ENCODE measurements around the gene DOCK3. TPM values are rescaled to one million over a fixed set of nuclear protein-coding genes. Genes with fewer than 3 reads are reported as not detected.
A peak's percentile ranks its signal among the peaks of the same experiment; 100 is the strongest.

Gene DOCK3, protein sequence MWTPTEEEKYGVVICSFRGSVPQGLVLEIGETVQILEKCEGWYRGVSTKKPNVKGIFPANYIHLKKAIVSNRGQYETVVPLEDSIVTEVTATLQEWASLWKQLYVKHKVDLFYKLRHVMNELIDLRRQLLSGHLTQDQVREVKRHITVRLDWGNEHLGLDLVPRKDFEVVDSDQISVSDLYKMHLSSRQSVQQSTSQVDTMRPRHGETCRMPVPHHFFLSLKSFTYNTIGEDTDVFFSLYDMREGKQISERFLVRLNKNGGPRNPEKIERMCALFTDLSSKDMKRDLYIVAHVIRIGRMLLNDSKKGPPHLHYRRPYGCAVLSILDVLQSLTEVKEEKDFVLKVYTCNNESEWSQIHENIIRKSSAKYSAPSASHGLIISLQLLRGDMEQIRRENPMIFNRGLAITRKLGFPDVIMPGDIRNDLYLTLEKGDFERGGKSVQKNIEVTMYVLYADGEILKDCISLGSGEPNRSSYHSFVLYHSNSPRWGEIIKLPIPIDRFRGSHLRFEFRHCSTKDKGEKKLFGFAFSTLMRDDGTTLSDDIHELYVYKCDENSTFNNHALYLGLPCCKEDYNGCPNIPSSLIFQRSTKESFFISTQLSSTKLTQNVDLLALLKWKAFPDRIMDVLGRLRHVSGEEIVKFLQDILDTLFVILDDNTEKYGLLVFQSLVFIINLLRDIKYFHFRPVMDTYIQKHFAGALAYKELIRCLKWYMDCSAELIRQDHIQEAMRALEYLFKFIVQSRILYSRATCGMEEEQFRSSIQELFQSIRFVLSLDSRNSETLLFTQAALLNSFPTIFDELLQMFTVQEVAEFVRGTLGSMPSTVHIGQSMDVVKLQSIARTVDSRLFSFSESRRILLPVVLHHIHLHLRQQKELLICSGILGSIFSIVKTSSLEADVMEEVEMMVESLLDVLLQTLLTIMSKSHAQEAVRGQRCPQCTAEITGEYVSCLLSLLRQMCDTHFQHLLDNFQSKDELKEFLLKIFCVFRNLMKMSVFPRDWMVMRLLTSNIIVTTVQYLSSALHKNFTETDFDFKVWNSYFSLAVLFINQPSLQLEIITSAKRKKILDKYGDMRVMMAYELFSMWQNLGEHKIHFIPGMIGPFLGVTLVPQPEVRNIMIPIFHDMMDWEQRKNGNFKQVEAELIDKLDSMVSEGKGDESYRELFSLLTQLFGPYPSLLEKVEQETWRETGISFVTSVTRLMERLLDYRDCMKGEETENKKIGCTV (N-terminal part only)
- total RNA-seq = 1 to 10 TPM; 7.2 to 9.7 TPM

DNA sequence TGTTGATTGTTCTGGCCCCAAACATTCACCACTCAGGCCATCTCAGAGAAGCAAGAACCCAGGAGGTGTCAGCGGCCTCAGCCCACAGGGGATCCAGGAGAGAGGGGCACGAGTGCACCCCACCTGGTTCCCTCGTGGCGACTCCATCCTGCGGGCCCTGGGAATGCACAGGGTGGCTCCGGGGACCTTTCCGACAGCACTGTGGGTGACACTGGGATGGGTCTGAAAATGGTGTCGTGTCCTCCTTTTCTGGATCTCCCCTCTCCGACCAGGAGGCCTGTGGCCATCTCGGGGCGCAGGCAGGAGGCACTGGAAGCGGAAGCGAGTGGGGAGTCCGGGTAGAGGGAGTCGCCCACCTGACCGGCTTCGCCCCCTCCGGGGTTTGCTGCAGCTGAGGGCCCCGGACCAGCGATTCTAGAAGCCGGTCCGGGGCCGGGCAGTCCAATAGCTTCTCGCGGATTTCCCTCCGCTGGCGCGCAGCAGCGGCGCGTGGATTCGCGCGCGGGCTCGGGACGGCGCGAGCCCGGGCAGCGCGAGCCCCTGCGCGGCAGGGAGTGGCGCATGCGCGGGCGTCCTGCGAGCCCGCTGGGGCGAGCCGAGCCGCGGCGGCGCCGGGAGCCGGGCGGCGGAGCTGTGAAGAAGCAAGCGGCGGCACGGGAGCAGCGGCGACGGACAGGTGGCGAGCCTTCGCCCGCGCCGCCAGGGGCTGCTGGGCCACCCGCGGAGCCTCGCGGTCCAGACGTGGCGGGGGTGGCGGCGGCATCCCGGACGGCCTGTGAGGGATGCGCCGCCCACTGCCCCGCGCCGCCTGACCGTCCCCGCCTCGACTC is at the start of gene DOCK3:
Gene DOCK3, plus strand, starts transcription at position 579 of the 830 bp plus-strand sequence. CDS start 337 bp downstream, outside the sequence.
- peaks cover 52% of the 10 kb centered on the region for H3K27me3 Mint-ChIP-seq (ENCODE audit: low read depth)
- H3K27ac Mint-ChIP-seq = peak within 1 kb of the TSS; percentile 72
- peak; percentile 70 to 77 for DNase-seq
- H3K36me3 Mint-ChIP-seq (ENCODE audit: insufficient read depth in 2 of 2) = peaks cover 0 to 3% of the 10 kb centered on the region in 2 donors
- H3K9me3 Mint-ChIP-seq = no peaks in the 10 kb centered on the region
- peak within 1 kb of the TSS; percentile 81 to 88 for H3K4me3 Mint-ChIP-seq
- ATAC-seq (replicated peaks in 1 of 2) = peak; percentile 86 to 88
- H3K4me1 Mint-ChIP-seq (ENCODE audit: low read depth) = peaks cover 18% of the 10 kb centered on the region

DNA sequence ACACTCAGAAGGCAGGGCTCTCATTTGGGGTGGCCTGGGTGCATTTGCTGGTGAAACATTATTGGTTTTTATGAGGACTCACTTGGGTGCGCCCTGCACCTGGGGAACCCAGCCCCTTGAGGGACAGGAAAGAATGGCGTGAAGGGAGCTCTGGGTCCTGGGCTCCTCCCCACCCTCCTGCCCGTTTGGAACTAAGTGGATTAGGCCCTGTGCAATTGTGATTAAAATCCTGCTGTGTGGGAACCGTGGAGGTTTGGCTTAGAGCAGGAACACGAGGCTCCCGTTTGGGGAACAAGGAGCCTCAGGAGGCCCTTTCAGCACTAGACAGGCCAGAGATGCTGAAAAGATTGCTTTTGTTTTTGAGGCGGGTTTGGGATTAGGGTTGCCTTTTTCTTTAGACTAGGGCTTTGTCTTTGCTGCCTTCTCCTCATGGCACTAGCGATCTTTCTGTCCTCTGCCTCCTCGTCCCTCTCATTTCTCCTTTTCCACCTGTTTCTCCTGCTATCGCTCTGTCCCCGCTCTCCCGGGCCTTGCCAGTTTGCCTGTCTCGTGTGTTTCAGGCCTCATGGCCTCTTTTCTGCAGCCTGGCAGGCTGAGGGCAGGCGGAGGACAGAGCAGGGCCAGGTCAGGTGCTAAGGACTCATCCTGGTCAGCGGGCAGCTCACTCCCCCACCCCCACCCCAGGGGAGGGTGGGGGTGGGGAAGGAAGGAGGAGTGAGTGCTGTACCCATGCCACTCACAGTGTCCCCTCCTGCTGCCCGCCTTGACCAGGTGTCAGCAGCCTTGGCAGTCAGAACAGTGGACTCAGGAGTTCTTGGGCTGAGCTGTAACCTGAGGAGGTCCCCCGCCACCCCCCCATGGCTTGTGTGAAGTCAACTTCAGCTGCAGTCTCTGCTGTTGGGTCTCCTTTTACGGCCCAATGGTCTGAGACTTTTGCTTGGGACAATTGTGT is 49.2 kb upstream of the DOCK3 start:
- Mint-ChIP-seq H3K27ac (peak overlapping the region; percentile 32), H3K9me3 (no peaks in the 10 kb centered on the region), H3K27me3 (ENCODE audit: low read depth) (no peaks in the 10 kb centered on the region), H3K4me3 (peak overlapping the region; percentile 70 to 75), H3K4me1 (ENCODE audit: low read depth) (peaks cover 92% of the 10 kb centered on the region), H3K36me3 (ENCODE audit: insufficient read depth in 2 of 2) (peaks cover 3 to 16% of the 10 kb centered on the region in 2 donors)
- DNase-seq (no peak), ATAC-seq (replicated peaks in 1 of 2) (no peak)

DNA sequence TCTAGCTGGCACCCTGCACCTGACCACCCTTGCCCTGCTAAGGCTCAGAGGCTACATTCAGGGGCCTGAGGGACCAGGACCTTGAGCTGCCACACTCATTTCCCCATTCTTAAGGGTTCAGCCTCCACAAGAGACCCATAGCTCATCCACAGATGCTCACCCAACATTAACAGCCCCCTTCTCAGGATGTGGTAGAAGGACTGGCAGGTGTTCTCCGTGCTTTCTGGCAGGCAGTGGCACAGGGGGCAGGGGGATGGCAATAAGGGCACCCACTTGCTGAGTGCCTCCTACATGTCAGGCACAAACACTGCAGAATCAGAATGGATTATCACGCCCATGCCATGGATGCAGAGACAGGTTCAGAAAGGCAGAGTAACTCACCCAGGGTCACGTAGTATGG is 48.3 kb upstream of the DOCK3 start:
- Mint-ChIP-seq H3K9me3 (no peaks in the 10 kb centered on the region), H3K4me3 (no peak overlapping the region), H3K27me3 (ENCODE audit: low read depth) (no peaks in the 10 kb centered on the region), H3K36me3 (ENCODE audit: insufficient read depth in 2 of 2) (peaks cover 3 to 22% of the 10 kb centered on the region in 2 donors), H3K27ac (peak overlapping the region; percentile 1), H3K4me1 (ENCODE audit: low read depth) (peaks cover 94% of the 10 kb centered on the region)
- DNase-seq (no peak), ATAC-seq (replicated peaks in 1 of 2) (no peak)

DNA sequence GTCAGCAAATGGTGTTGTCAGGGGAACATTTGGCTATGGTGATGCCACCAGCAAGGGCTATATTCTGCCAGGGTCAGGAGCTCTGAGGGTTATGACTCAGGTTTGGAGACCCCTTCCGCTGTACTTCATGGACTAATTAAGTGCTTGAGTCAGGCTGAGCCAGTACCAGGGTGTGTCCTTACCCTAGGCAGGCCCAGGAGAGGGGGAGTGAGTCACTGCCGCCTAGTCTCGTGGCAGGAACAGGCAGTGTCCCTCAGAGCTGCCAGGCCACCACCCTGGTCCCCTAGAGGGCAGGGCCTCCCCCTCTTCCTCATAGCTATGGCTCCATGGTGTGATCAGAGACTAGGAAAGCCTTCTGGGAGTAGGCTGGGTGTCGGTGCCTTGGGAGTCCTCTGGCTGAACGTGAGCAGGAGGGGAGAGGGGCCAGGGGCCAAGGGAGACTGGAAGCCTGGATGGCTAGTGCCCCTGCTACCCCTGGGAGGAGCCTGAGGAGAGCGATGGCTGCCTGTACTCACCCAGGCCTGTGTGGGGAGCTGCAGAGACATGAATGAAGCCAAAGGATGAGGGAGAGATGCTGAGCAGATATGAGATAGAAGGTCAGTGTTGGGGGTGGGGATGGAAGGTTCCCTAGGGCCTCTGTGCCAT is 47.2 kb upstream of the DOCK3 start:
- DNase-seq (peak in 1 of 2 donors; percentile 24), ATAC-seq (replicated peaks in 1 of 2) (peak; percentile 21 to 50)
- no peaks in the 10 kb centered on the region for H3K27me3 Mint-ChIP-seq (ENCODE audit: low read depth)
- H3K9me3 Mint-ChIP-seq = no peaks in the 10 kb centered on the region
- H3K4me1 Mint-ChIP-seq (ENCODE audit: low read depth) = peaks cover 99% of the 10 kb centered on the region
- peak overlapping the region; percentile 1 for H3K27ac Mint-ChIP-seq
- H3K36me3 Mint-ChIP-seq (ENCODE audit: insufficient read depth in 2 of 2) = peaks cover 3 to 23% of the 10 kb centered on the region in 2 donors
- peak overlapping the region; percentile 45 to 58 for H3K4me3 Mint-ChIP-seq

DNA sequence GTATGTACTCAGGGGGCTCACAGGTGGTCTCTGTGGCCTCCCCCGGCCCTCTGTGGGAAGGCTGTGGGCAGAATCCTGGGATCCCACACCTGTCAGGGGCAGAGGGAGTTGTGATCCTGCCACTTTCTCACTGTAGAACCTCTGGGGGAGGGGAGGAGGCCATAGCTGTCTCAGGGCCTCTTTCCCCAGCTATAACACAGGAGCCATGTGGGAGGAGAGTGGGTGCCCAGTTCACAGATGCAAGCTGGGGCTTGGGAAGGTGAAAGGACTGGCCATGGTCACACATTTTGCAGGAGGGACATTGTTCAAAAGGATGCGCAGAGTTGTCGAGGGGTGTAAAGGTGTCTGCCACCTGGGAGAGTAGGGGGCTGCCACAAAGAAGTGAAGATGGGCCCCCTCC is 46.1 kb upstream of the DOCK3 start:
- H3K9me3 Mint-ChIP-seq = no peaks in the 10 kb centered on the region
- H3K4me3 Mint-ChIP-seq = no peak overlapping the region
- ATAC-seq (replicated peaks in 1 of 2) (no peak), DNase-seq (no peak)
- H3K27me3 Mint-ChIP-seq (ENCODE audit: low read depth) = no peaks in the 10 kb centered on the region
- peak overlapping the region; percentile 86 for H3K27ac Mint-ChIP-seq
- peaks cover 3 to 23% of the 10 kb centered on the region in 2 donors for H3K36me3 Mint-ChIP-seq (ENCODE audit: insufficient read depth in 2 of 2)
- peaks cover 99% of the 10 kb centered on the region for H3K4me1 Mint-ChIP-seq (ENCODE audit: low read depth)

DNA sequence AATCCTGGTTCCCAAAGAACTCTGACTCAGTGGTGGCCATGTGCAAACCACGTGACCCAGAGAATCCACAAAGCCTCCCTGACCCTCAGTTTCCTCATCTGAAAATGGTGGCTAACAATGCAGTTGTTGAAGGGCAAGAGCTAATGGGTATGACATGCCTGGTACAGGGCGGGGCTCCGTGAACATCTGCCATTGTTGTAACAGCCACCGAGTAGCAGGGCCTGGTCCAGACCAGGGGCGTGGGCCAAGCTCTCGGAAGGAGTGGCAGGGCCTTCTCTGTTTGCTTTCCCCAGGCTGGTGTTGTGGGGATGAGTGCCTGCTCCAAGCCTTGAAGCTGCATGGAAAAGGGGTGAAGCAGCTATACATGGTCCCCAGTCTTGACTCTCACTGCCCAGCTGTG is 44.3 kb upstream of the DOCK3 start:
- H3K27me3 Mint-ChIP-seq (ENCODE audit: low read depth) = no peaks in the 10 kb centered on the region

DNA sequence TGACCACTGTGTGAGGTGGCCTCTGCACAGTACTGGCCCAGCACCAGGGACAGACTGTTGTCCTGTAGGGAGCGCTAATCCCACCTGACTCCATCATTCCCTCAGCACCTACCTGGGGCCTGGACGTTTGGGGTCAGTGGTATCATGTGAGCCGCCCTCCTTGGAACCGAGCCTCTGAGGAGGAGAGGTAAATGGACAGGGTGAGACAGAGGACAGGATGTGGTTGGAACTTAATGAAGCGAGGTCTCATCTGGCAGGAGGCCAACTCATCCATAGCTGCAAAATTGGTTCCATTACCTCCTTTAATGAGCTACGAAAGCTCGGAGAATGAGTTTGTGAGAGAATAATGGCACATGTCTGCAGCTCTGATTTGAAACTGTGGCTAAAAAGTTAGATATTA is 43.9 kb upstream of the DOCK3 start:
- Mint-ChIP-seq H3K4me3 (peak overlapping the region in 1 of 2 donors; percentile 19), H3K4me1 (ENCODE audit: low read depth) (peaks cover 93% of the 10 kb centered on the region), H3K9me3 (no peaks in the 10 kb centered on the region), H3K27ac (no peak overlapping the region), H3K27me3 (ENCODE audit: low read depth) (no peaks in the 10 kb centered on the region), H3K36me3 (ENCODE audit: insufficient read depth in 2 of 2) (peaks cover 2 to 20% of the 10 kb centered on the region in 2 donors)
- DNase-seq (no peak), ATAC-seq (replicated peaks in 1 of 2) (no peak)

More for the DNA sequence above, 44.3 kb upstream of the DOCK3 start:
- Mint-ChIP-seq H3K9me3 (no peaks in the 10 kb centered on the region), H3K27ac (no peak overlapping the region), H3K36me3 (ENCODE audit: insufficient read depth in 2 of 2) (peaks cover 2 to 20% of the 10 kb centered on the region in 2 donors), H3K4me3 (peak overlapping the region in 1 of 2 donors; percentile 46), H3K4me1 (ENCODE audit: low read depth) (peaks cover 94% of the 10 kb centered on the region)
- DNase-seq = no peak
- no peak for ATAC-seq (replicated peaks in 1 of 2)

DNA sequence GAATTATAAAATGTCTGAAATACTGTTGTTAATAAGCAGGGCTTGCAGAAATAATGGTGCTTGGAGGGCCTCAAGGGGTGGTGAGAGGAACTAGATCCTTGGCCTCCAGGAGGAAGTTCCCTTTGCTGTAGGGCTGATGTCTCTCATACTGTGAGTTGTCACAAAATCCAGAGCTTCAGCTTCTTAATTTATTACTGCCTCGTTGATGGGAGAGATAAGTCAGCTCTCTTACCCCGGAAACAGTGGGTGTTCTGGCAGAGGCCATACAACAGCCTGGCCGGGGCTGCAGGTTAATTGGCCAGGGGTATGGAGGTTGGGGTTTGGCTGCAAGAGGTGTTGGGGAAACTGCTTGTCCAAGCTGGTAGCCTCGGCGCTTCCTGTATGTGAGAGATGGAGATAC is 42.3 kb upstream of the DOCK3 start:
- peaks cover 2 to 17% of the 10 kb centered on the region in 2 donors for H3K36me3 Mint-ChIP-seq (ENCODE audit: insufficient read depth in 2 of 2)
- ATAC-seq (replicated peaks in 1 of 2) (peak; percentile 46 to 66), DNase-seq (no peak)
- peak overlapping the region; percentile 26 to 78 for H3K4me3 Mint-ChIP-seq
- H3K4me1 Mint-ChIP-seq (ENCODE audit: low read depth) = peaks cover 94% of the 10 kb centered on the region
- peak overlapping the region; percentile 97 for H3K27ac Mint-ChIP-seq
- H3K9me3 Mint-ChIP-seq = no peaks in the 10 kb centered on the region
- H3K27me3 Mint-ChIP-seq (ENCODE audit: low read depth) = no peaks in the 10 kb centered on the region

DNA sequence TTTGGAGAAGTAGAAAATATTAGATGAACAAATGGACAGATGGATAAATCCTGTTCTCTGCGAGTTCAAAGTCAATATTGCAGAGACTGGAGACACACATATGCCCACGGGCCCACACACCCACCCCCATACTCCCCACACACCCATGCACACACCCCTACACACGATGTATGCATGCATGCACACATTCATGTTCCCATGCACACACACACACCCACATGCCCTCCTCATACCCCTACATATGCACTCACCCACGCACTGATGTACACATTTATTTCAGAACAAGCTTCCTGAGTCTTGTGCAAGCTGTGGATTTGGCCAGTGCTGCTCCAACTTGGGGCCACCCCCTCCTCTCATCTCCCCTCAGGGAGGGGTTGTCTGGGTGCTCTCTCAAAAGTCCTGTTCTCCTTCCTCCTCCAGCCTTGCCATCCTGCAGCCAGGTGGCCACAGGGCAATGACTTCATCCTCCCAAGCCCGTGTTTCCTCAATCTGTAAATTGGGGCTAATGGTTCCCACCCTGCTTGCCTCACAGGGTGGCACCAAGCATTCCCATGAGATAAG is 41.4 kb upstream of the DOCK3 start:
- ATAC-seq (replicated peaks in 1 of 2) = no peak
- DNase-seq = no peak
- H3K9me3 Mint-ChIP-seq = no peaks in the 10 kb centered on the region
- H3K36me3 Mint-ChIP-seq (ENCODE audit: insufficient read depth in 2 of 2) = peaks cover 2 to 19% of the 10 kb centered on the region in 2 donors
- H3K27ac Mint-ChIP-seq = peak overlapping the region; percentile 97
- no peak overlapping the region for H3K4me3 Mint-ChIP-seq
- peaks cover 94% of the 10 kb centered on the region for H3K4me1 Mint-ChIP-seq (ENCODE audit: low read depth)
- H3K27me3 Mint-ChIP-seq (ENCODE audit: low read depth) = no peaks in the 10 kb centered on the region

DNA sequence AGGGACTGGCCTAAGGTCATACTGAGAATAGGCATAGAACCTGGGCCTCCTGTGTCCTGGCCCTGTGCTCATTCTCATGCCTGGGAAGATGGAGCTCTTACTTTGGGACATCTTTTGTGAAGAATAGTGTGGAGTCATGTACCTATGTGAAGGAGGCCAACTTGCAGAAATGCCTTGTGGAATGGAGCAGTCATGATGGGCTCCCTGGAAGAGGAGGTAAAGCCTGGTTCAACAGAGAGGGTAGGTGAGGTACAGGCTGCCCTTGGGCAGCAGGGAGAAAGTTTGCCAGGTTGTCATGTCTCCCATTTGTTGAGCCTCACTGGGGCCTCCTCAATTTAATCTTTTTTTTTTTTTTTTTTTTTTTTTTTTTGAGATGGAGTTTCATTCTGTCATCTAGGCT is 39.7 kb upstream of the DOCK3 start:
- Mint-ChIP-seq H3K4me1 (ENCODE audit: low read depth) (peaks cover 83% of the 10 kb centered on the region), H3K27ac (peak overlapping the region; percentile 2), H3K36me3 (ENCODE audit: insufficient read depth in 2 of 2) (peaks cover 2 to 19% of the 10 kb centered on the region in 2 donors), H3K27me3 (ENCODE audit: low read depth) (no peaks in the 10 kb centered on the region), H3K9me3 (no peaks in the 10 kb centered on the region), H3K4me3 (no peak overlapping the region)
- ATAC-seq (replicated peaks in 1 of 2) (no peak), DNase-seq (no peak)

DNA sequence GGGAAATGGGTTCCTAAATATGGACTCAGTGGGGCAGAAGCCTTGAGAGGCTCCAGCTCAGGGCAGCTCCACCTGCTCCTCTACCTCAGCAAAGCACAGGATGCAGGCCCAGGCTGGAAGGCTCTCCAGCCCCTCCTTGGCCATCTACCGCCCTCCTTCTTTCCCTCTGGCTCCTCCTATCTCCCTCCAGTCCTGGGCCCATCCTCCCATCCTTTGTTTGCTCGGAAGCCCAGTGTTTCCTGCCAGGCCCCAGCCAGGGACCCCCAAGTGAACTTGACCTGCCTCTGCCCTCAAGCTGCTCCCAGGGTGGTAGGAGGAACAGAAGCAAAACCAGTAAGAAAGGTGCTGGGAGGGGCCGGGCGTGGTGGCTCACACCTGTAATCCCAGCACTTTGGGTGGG is 37.7 kb upstream of the DOCK3 start:
- no peak for DNase-seq
- H3K4me3 Mint-ChIP-seq = no peak overlapping the region
- ATAC-seq (replicated peaks in 1 of 2) = no peak
- no peaks in the 10 kb centered on the region for H3K27me3 Mint-ChIP-seq (ENCODE audit: low read depth)
- peak overlapping the region; percentile 21 for H3K27ac Mint-ChIP-seq
- H3K9me3 Mint-ChIP-seq = no peaks in the 10 kb centered on the region
- peaks cover 79% of the 10 kb centered on the region for H3K4me1 Mint-ChIP-seq (ENCODE audit: low read depth)
- peaks cover 2 to 17% of the 10 kb centered on the region in 2 donors for H3K36me3 Mint-ChIP-seq (ENCODE audit: insufficient read depth in 2 of 2)

Measured in activated T-cell treated with anti-CD3 and anti-CD28 coated beads, Interleukin-2, amount 50 U/mL, for 72 hours (primary cell).